Epidermal melanocyte (primary cell): ENCODE measurements around the gene STT3B.

Experiments used
- DNase-seq: peaks from one replicate; pipeline ENCODE4 v3.0.0; 2011; ENCODE audit warnings: low spot score; ENCODE audit not compliant: insufficient read length

STT3B gene

DNA sequence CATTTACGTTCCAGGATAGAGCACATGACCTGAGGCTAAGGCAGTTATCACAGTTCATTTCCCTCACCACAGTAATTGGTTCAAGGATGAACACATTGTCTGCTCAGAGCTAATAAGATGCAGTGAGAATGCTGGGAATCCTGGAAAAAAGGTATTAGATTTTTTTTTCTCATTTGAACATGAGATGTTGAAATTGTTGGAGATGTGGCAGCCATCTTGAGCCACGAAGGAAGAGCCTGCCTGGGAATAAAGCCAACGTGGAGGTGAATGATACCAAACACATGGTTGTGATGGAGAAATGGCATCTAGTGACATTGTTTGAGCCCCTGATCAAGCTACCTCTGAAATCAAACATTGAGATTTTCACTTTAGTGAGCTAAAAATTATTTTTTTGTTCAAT is 16.0 kb upstream of the STT3B start:
- DNase-seq: no peak

DNA sequence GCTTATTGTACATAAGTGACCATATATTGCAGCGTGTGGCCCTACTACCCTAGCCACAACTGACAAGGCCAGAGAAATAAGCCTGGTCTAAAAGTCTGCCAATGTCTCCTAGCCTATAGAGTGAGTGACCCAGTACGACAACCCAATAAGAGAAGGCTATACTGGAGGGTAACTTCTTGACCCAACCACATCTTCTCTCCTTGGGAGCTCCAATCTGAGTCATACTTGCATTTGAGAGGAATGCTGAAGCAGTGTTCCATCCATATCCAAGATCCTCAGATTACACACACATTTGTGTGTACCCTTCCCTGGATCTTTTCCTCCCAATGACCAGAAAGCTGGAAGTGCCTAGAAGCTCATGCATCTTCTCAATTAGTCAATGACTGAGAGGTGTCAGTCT is 11.3 kb upstream of the STT3B start:
- DNase-seq: no peak

DNA sequence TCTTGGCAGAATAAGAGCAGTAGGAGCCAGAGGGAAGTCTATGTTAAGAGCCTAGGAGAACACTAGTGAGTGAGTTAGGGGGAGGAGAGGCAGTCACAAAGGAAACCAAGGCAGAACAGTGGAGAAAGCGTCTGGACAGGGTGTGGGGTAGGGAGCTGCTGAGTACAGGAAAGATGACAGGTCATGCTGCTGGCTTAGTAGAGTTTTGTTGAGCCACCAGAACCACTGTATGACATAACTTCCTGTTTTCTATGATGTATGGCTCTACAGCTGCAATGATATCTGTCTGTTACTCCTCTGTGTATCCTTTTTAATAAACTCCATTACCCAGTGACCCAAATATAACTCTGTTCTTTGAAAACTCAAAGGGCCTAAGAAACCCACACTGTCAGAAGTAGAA is 10.6 kb upstream of the STT3B start:
- no peak for DNase-seq

DNA sequence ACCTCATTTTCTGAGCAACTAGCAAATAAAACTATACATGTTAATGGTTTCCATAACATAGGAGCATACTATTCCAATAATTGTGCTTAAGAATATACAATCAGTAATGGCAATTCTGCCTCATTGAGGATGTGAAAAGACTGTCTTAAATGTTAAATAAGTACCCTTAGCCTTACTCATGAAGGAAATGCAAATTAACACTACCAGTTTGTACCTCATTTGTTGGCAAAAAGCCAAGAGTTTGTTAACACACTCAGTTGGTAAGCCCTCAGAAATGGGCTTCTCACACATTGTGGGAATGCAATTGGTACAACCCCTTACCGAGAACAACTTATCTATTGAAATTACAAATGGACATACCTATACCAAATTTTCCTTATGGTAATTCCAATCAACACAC is 9.2 kb upstream of the STT3B start:
- DNase-seq: no peak

DNA sequence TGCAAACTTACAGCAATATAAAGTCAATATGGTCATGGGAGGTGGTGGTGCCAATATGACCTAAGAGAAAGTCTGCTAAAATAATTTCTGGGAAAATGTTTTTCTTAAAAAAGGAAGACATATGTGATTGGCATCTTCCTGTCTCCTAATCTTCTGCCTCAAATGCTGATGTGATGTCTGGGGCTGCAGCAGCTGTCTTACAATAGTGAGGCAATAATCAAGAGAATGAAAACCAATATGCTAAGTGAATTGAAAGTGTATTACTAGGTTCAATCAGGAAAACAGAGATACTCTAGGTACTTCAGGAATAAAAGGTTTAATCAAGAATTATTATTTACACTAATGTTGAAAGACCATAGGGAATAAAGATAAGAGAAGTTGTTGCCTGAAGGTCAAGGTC is 7.2 kb upstream of the STT3B start:
- DNase-seq: no peak

DNA sequence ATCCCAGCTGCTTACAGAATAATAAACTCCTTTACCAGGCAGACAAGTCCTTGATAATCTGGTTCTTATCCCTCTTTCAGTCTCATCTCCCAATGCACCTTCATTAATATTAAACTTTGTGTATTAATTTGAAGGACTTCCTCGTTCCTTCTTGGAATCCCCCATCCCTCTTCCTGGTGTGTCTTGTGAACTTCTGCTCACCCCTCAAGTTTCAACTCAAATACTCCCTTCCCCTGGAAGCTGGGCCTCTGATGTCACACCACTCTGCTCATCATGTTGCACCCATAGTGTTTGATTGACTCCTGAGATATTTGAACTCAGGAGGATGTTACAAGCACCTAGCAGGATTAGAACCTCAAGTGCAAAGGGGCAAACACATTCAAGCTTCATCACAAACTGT is 3.3 kb upstream of the STT3B start:
- no peak for DNase-seq

DNA sequence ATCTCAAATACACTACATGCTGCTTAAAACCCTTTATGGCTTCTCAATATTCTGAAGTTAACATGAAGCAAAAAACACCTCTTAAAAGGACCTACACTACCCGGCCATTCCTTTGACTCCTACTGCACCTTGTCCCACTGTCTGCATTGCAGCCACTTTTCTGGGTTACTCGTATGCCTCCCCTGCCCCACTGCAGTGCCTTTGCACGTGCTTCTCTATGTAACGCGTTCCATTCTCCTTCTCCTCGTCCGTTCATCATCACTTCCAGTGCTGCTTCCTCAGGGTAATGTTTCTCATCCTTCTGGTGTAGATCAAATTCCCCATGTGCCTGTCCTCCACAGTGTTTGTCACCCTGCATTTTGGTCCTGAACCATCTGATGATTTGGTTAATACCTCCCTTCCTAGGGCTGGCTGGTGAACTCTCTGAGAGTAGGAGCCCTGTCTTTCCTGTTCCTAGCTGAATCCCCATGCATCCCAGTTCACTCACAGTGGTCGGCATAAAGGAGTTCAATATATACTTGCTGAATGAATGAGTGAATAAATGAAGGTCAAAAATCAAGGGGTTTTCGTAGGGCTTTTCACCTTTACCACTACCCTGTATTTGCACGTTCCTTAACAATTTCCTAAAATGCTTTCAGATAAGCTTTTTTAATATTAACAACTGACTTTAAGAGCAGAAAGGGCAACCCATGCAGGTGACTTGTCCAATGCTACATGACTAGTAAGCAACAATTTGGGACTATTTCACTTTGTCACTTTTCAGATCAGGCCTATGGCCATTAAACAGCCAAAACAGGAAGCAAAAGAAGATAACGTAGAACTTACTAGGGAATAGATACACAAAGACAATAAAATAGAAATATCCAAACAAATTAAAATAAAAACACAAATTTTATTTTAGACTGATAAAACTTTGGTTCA is 2.4 kb upstream of the STT3B start:
- DNase-seq: no peak

DNA sequence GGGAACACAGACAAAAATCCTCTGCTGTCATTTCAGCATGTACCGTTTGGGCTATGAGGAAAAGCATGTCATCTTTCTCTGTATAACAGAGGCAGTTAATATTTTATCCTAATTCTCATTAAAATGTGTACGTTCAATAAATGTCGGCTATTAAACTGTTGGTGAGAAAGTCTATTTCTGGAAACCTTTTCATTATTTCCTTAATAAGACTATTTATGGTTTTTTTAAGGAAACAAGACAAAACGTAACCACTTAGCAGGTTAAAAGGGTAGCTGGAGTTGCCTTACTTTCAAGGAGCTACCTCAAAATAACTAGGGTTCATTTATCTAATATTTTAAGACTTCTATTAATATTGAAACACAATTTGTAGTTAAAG is 1.8 kb upstream of the STT3B start:
- no peak for DNase-seq

DNA sequence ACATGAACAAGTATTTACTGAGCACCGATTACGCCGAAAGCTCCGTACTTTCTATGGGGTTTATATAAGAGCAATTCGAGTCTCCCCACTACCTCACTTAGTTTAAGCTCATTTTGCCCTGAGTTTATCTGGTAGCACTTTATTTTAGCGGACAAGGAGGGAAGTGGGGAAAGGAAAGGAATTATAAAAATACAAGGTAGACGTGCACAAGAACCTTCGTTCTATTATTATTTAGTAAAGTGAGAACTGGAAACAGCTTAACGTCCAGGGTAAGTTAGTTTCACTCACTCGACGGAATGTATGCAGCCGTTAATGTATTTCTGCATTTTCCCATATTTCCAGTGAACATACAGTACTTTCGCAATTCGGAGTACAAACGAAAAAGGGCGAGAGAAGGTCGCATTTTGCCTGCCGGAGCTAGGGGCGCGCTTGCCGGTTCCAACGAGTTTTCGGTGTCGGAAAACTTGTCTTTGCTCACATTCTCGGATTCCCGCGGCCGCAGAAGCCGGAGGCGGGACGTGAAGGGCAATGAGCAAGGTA is 1.2 kb upstream of the STT3B start:
- no peak for DNase-seq

DNA sequence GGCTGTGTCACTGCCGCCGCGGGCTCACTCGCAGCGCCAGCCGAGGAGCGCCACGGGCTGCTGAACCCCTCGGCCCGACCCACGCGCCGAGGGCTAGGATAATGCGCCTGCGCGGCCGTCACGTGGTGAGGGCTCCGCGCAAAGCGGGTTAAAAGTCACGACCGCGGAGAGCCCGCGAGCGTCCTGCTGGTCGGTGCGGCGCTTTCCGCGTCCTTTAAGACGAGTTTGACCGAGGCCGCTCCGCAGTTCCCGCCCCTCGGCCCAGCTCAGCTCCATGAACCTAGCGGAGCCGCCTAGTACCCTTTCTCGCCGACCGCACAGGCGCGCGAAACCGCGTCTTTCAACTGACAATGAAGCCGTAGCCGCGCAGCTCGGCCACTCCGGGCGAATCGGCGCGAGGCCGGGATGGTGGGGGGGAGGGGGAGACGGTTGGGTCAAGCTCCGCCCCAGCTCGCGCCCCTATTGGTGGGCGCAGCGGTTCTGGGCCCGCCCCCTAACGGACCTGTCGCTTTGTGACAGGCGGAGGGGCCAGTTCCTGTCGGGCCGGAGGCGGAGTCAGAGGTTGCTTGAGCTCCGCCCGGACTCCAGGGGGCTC is 636 bp upstream of the STT3B start:
- peak; percentile 90 for DNase-seq

DNA sequence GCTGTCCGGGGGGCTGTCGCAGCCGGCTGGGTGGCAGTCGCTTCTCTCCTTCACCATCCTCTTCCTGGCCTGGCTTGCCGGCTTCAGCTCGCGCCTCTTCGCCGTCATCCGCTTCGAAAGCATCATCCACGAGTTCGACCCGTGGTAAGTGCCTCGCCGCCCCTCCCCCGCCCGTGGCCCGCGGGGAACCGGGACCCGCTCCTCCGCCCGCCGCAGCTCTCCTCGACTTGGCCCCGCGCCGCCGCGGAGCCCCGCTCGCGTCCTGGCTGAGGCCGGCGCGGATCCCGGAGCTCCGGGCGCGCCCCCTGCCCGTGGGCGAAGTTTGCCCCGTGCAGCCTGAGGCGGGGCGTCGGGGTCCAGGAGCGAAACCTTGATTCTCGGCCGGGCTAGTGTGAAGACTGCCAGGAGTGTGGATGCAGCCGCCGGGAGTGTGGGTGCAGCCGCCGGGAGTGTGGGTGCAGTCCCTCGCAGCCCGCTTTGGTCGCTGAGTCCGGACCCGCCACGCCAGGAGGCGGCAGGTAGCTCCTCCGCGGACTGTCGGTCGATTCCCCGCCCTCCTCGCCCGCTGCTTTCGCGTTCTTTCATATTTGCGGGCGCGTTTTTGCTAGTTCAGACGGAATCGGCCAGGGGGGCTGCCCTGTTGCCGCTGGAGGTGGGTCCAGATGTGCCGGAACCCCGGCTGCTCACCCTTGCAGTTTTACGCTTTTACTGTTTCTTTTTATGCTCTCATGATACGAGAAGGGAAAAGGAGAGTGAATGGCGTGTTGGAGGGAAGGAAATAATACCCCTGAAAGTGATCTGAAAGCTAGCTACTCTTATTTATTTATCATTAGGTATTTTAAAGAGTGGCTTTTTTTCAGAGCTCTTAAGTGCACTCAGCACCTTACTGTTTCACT is 692 bp downstream of the STT3B start:
- no peak for DNase-seq

DNA sequence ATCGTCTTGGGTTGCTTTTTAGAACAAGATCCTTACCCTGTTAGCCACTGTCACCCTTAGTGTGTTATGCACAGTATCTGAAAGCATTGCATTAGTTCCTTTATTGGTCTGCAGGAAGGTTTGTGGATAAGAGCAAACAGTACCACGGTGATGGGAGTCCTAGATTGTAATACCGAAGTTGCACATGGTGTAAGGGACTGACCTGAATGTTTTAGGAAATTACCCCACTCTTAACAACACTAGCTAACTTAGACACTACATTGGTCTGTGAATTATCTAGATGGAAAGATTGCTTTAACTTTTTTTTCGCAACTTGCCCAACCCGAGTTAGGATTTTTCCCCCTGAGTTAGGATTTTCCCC is 1.3 kb downstream of the STT3B start:
- DNase-seq: no peak

DNA sequence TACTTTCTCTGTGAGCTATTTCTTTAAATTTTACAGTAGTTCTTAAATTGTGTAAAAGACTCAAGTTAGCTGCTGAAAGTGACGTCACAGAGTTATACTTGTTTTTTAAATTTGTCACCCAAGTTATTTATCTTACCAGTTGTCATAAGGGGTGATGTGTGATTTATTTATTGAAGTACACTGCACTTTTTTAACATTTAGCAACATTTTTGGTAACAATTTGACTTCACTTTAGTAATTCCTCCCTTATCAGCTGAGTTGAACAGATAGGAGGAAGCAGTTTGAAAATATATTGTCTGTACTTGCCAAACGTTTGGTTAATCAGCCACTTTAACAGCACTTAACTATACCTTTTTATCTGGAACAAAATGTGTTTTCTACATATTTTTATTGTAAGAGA is 3.8 kb downstream of the STT3B start:
- DNase-seq: no peak

DNA sequence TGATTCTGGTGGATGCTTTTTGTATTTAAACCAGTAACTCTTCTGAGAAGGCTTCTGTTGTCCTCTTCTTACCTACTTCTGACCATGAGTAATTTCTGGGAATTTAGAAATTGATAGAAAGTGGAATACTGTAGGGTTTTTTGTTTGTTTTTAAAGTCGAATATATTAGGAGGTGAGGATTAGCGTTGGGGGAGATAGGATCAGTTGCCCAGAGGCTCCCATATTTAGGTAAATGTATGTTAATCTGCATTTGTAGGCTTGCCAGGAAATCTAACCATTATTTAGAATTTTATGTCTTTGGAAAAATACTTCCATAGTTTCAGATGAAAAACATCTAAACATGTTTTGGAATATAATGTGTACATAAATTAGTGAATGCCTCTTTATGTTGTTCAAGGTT is 6.1 kb downstream of the STT3B start:
- DNase-seq: no peak

DNA sequence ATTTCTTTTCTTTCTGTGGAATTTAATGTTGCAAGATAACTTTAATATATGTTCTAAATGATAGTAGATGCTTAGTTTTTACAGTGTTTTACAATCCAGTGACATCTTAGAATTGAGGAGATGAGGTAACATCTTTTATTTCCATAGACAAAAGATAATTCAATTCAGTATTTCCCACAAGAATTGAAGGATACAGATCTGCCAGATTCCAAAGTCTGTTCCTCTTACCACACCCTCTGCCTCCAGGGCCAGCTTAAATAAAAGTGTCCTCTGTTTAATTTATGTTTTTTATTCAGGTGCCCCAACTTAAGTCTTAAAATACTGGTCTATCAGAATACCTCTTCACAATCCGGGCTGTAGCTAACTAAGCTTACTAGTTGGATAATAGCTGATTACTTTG is 6.5 kb downstream of the STT3B start:
- DNase-seq: no peak

DNA sequence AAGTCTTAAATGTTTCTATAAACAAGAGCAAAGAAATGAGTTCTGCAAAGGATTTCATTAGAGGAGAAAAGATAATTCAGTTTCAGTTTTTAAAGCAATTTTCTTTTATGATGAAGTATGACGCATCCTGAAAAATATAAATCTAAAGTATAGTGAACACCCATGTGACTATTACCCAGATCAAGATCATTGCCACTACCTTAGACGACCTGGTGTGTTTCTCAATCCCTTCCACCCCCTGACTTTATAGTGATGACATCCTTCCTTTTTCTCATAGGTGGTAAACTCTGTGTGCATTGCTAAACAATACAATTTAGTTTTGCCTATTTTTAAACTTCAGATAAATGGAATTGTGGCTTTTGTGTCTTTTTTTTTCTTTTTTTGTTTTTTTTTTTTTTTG is 8.4 kb downstream of the STT3B start:
- no peak for DNase-seq

DNA sequence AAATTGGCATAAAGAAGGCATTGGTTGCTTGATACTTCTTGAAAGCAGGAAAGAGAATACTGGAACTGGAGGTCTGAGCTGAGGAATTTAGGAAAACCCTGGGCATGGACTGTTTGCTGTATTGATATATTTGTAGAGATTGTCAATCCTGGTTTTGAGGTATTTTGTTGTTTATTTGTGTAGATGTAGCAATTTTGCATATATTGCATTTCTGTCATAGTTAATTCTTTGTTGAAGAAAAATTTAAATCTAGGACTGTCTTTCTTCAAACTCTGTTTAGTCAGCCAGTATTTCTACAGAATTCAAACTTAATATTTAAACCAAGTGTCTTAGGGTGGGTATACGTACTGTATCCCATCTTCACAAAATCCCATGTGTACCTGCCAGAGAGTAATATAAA is 9.5 kb downstream of the STT3B start:
- DNase-seq: no peak

DNA sequence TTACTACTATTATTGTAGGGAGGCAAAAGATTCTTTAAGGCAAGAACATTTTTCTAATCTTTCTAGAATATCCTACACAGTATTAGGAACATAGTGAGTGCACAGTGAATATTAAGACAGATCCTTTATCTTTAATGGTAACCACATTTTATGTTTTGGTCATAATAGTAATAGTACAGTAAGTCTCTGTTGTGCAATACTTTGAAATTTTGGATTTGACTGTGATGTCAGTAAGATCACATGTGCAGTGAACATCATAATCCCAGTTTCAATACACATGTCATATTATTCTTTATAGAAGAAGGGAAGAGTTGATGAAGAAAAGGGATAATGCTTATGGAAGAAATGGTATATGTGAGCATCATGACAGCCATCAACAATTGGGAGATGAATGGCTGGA is 10.7 kb downstream of the STT3B start:
- DNase-seq: no peak

DNA sequence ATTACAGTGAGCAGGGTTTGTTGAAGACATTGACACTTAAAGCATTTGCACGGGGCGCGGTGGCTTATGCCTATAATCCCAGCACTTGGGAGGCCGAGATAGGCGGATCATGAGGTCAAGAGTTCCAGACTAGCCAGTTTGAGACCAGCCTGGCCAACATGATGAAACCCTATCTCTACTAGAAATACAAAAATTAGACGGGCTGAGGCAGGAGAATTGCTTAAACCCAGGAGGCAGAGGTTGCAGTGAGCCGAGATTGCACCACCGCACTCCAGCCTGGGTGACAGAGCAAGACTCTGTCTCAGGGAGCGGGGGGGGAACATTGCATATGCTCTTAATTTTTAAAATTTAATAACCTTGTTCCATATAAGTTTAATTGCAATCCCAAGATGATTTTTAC is 11.9 kb downstream of the STT3B start:
- DNase-seq: no peak

DNA sequence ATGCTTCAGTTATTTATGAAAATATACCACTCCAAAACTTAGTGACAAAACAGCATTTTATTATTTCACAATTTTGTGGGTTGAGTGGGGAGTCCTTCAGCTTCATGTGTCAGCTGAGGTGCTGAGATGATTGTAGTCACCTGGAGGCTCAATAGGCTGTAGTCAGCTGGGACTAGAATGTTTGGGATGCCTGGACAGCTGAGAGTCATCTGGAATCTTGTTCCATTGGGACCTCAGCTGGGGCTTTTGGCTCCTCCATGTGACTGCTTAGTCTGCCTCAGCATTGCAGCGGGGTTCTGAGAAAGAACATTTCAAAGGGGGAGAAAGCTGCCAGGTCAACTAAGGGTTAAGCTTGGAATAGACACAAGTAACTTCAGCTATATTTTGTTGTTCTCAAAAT is 13.4 kb downstream of the STT3B start:
- no peak for DNase-seq

DNA sequence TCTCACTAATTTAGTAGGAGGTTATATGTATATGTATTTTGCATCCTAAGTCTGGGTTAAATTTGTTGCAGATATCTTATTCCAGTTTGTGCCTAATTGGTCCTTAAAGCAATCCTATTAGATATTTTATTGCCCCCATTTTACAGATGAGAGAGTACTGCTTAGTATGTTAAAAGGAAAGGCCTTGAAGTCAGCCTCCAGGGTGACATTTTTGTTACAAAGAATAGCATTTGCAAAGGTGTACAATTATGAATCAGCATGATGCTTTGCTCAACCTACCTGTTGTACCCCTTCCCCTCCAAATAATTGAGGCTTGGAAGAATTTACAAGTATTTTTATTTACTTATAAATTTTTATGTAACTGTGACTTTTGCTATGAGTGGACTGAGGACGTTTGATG is 14.0 kb downstream of the STT3B start:
- no peak for DNase-seq
